HepG2 (cell line): ENCODE measurements around the gene NSD1. TPM values are rescaled to one million over a fixed set of nuclear protein-coding genes. Genes with fewer than 3 reads are reported as not detected.

Source experiments
- ATAC-seq: fragments of 200-7000 bp; cut with Tn5 transposase; 3 replicates; pipeline ENCODE4 v1.9.1; 2020; ENCODE audit warnings: mild to moderate bottlenecking, moderate library complexity
- BruUV-seq: library from RNA; stranded (reverse); fragments of 400-500 nt; replicated peaks from 2 replicates; lab custom pipeline; 2021; lab: Mats Ljungman, UMichigan
- CTCF ChIA-PET: fragments of 300-600 bp; formaldehyde crosslinking; extraction: SDS; loops from one replicate; lab custom pipeline; 2021; ENCODE audit warnings: low total read pairs, inconsistent platforms, low intra/inter-chr PET ratio; lab: Yijun Ruan, JAX
- POLR2A ChIA-PET: fragments of 350-600 bp; sonication (Branson Sonifier 250); formaldehyde crosslinking; loops from one replicate; lab custom pipeline; 2020; ENCODE audit warnings: antibody characterized with exemption, inconsistent platforms; lab: Yijun Ruan, JAX
- DNase-seq: peaks from one replicate; pipeline ENCODE4 v3.0.0-alpha.2; 2015; ENCODE audit warnings: low spot score
- FAIRE-seq: peaks from 3 replicates; lab custom pipeline; 2011; peaks lifted over from hg19 to GRCh38; lab: Jason Lieb, UNC
- H2AFZ ChIP-seq: one replicate; pipeline ENCODE4 v1.6.1; 2011; ENCODE audit warnings: low read length, inconsistent platforms
- H3K27ac ChIP-seq: fragments of 300-600 bp; 3 replicates; pipeline ENCODE4 v1.8.0; 2011; ENCODE audit warnings: mixed run types, mild to moderate bottlenecking, mixed read lengths, low read length, inconsistent platforms; ENCODE audit not compliant: insufficient read depth; ENCODE audit errors: extremely low read length
- H3K27me3 ChIP-seq, 2 experiments: fragments of 200-600 bp in 1 of 2; 2 replicates in 1 of 2; 3 replicates in 1 of 2; pipeline versions ENCODE4 v1.6.0 to v1.8.0; 2011; ENCODE audit warnings: low read length in 2 of 2, mild to moderate bottlenecking in 2 of 2, moderate library complexity in 2 of 2, inconsistent platforms in 1 of 2; ENCODE audit not compliant: insufficient read depth in 2 of 2, control insufficient read depth in 1 of 2
- H3K36me3 ChIP-seq, 2 experiments: fragments of 200-600 bp in 1 of 2; replicated peaks in 1 of 2; 2 replicates in 1 of 2; 3 replicates in 1 of 2; pipeline versions ENCODE4 v1.5.1 to v1.8.0; 2011; ENCODE audit warnings: low read length in 2 of 2, inconsistent platforms in 1 of 2; ENCODE audit not compliant: insufficient read depth in 2 of 2, control insufficient read depth in 1 of 2
- H3K4me1 ChIP-seq: 2 replicates; pipeline ENCODE4 v1.5.1; 2012; ENCODE audit warnings: low read length, inconsistent platforms; ENCODE audit not compliant: insufficient read depth
- H3K4me2 ChIP-seq: 2 replicates; pipeline ENCODE4 v1.6.0; 2011; ENCODE audit warnings: low read depth, low read length, inconsistent platforms
- H3K4me3 ChIP-seq, 3 experiments: fragments of 200-600 bp in 1 of 3; sonication (generic), shearing (Covaris generic) in 1 of 3; replicated peaks in 1 of 3; 2 replicates each; pipeline ENCODE4 v1.5.1; 2011 to 2016; ENCODE audit warnings: low read length in 3 of 3, inconsistent platforms in 2 of 3, low read depth in 2 of 3, mild to moderate bottlenecking in 2 of 3, control low read depth in 1 of 3, mixed read lengths in 1 of 3; ENCODE audit not compliant: insufficient read depth in 1 of 3
- H3K79me2 ChIP-seq: one replicate; pipeline ENCODE4 v1.6.1; 2011; ENCODE audit warnings: low read length, inconsistent platforms; ENCODE audit not compliant: insufficient read depth
- H3K9ac ChIP-seq: 2 replicates; pipeline ENCODE4 v1.6.0; 2011; ENCODE audit warnings: mild to moderate bottlenecking, low read depth, low read length, inconsistent platforms; ENCODE audit not compliant: insufficient read depth
- H3K9me3 ChIP-seq: 2 replicates; pipeline ENCODE4 v1.5.1; 2012; ENCODE audit warnings: mild to moderate bottlenecking, low read length
- H4K20me1 ChIP-seq: 2 replicates; pipeline ENCODE4 v1.6.0; 2011; ENCODE audit warnings: inconsistent platforms, mild to moderate bottlenecking, low read length, moderate library complexity; ENCODE audit not compliant: insufficient read depth
- EED ChIP-seq: sonication (generic); formaldehyde crosslinking; IDR thresholded peaks from 2 replicates; pipeline ENCODE4 v1.5.0; 2020; ENCODE audit warnings: mild to moderate bottlenecking, missing genetic modification reagents
- IKZF4 ChIP-seq: sonication (generic); formaldehyde crosslinking; IDR thresholded peaks from 2 replicates; pipeline ENCODE4 v1.5.1; 2020; ENCODE audit warnings: borderline replicate concordance, mild to moderate bottlenecking, low read depth, missing genetic modification reagents; ENCODE audit errors: not compliant biosample characterization
- JARID2 ChIP-seq: sonication (generic); formaldehyde crosslinking; IDR thresholded peaks from 2 replicates; pipeline ENCODE4 v1.8.1; 2023; ENCODE audit warnings: missing genetic modification reagents, inconsistent platforms; ENCODE audit not compliant: insufficient replicate concordance
- KLF13 ChIP-seq: sonication (generic); formaldehyde crosslinking; IDR thresholded peaks from 2 replicates; pipeline ENCODE4 v1.4.0; 2020; ENCODE audit warnings: mild to moderate bottlenecking, missing genetic modification reagents
- MEIS1 ChIP-seq: sonication (generic); formaldehyde crosslinking; IDR thresholded peaks from 2 replicates; pipeline ENCODE4 v1.9.0; 2021; ENCODE audit warnings: mild to moderate bottlenecking, missing genetic modification reagents, moderate library complexity, borderline replicate concordance
- PHF21A ChIP-seq: sonication (generic); formaldehyde crosslinking; IDR thresholded peaks from 2 replicates; pipeline ENCODE4 v1.5.0; 2020; ENCODE audit warnings: mild to moderate bottlenecking, missing genetic modification reagents
- PITX1 ChIP-seq: sonication (generic); formaldehyde crosslinking; IDR thresholded peaks from 2 replicates; pipeline ENCODE4 v1.5.1; 2020; ENCODE audit warnings: mild to moderate bottlenecking, missing genetic modification reagents
- RXRB ChIP-seq: IDR thresholded peaks from 2 replicates; pipeline ENCODE4 v1.6.1; 2016; ENCODE audit warnings: borderline replicate concordance, missing genetic modification reagents, missing compliant biosample characterization
- SRY ChIP-seq: sonication (generic); formaldehyde crosslinking; IDR thresholded peaks from 2 replicates; pipeline ENCODE4 v1.8.0; 2022; ENCODE audit warnings: mild to moderate bottlenecking, missing genetic modification reagents
- ZNF10 ChIP-seq: sonication (generic); formaldehyde crosslinking; IDR thresholded peaks from 2 replicates; pipeline ENCODE4 v1.4.0; 2020; ENCODE audit warnings: mild to moderate bottlenecking, low read depth, missing genetic modification reagents, borderline replicate concordance
- ZNF446 ChIP-seq: sonication (generic); formaldehyde crosslinking; IDR thresholded peaks from 2 replicates; pipeline ENCODE4 v1.5.0; 2020; ENCODE audit warnings: mild to moderate bottlenecking, missing genetic modification reagents
- ZNF773 ChIP-seq: sonication (generic); formaldehyde crosslinking; IDR thresholded peaks from 2 replicates; pipeline ENCODE4 v1.4.0; 2020; ENCODE audit warnings: missing genetic modification reagents, borderline replicate concordance
- ZSCAN20 ChIP-seq: sonication (generic); formaldehyde crosslinking; IDR thresholded peaks from 2 replicates; pipeline ENCODE4 v1.4.0; 2020; ENCODE audit warnings: missing genetic modification reagents, mild to moderate bottlenecking, borderline replicate concordance
- WGBS: methylation state at CpG from one replicate; pipeline ENCODE4 v1.1.6; 2017; ENCODE audit warnings: low lambda C conversion rate; 5-methylcytosine and 5-hydroxymethylcytosine counted together
- in situ Hi-C: cut with HindIII; loops from 2 replicates; pipeline ENCODE4 v1.10.0; 2017; ENCODE audit warnings: low pct_unique_long_range_greater_than_20kb; ENCODE audit not compliant: extremely low pct_ligation_motif_present
- intact Hi-C: fragments of 100-400 bp; cut with micrococcal nuclease; formaldehyde crosslinking; loops from one replicate; pipeline ENCODE4 v1.10.0; 2022; ENCODE audit not compliant: unreplicated experiment
- polyA plus RNA-seq, 8 experiments: library from polyadenylated mRNA; depleted of rRNA in 3 of 8; stranded (reverse) in 7 of 8; unstranded in 1 of 8; fragments of >200 nt; fragmentation: Illumina TruSeq in 4 of 8; extraction: Trizol in 4 of 8; gene quantifications; 2 replicates each; pipeline versions ENCODE4 v1.2.1 to v1.2.3, GENCODE V29; 2011 to 2016; ENCODE audit warnings: low read depth in 4 of 8, missing spikeins in 1 of 8, mixed read lengths in 1 of 8; ENCODE audit not compliant: insufficient read depth in 1 of 8
- total RNA-seq, 5 experiments: library from RNA; depleted of rRNA; stranded (reverse); fragments of >200 nt; fragmentation: Illumina TruSeq; extraction: Trizol; gene quantifications; 2 replicates each; pipeline ENCODE4 v1.2.3, GENCODE V29; 2016; ENCODE audit warnings: low read depth in 1 of 5
- TF ChIP-seq, protein P1 (sequence below): sonication (generic); formaldehyde crosslinking; IDR thresholded peaks from 2 replicates; pipeline ENCODE4 v1.4.0; 2020; ENCODE audit warnings: missing genetic modification reagents

NSD1 gene
- total and polyA plus RNA-seq, 2 of the 13 experiments (the other 11 are each of a cell fraction or from before 2014, with no cell fraction given) = 0.01 to 0.09 TPM

DNA sequence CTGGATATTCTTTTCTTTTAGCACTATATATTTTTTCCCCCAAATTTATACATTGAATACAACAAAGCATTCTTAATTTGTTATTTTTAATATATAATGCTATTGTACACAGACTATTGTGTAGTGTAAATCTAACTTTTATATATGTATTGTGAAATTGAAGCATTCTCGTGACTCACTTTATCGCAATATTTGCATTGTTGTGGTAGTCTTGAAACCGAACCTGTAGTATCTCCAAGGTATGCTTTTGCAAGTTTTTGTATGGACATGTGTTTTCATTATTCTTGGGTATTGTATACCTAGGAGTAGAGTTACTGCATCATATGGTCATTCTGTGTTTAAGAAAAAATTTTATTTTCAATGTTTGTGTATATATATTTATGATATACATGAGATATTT lies 49.6 kb downstream of the NSD1 start:
- Histone ChIP-seq H3K4me3 (no peak overlapping the region), H3K4me1 (no peaks in the 10 kb centered on the region), H4K20me1 (no peaks in the 10 kb centered on the region), H3K36me3 (no peaks in the 10 kb centered on the region), H2AFZ (no peak overlapping the region), H3K79me2 (no peaks in the 10 kb centered on the region), H3K4me2 (no peak overlapping the region), H3K9ac (no peak overlapping the region), H3K27ac (no peak overlapping the region), H3K27me3 (no peaks in the 10 kb centered on the region), H3K9me3 (no peaks in the 10 kb centered on the region)
- intact Hi-C loops = no loop called here
- ATAC-seq = no peak
- BruUV-seq = no TSS peak
- ChIA-PET POLR2A (no interaction called here), CTCF (no interaction called here)
- 4% methylated on average over 3 of the region's 3 CpGs for WGBS
- in situ Hi-C loops = no loop called here
- DNase-seq = no peak
- TF ChIP-seq, protein P1, sequence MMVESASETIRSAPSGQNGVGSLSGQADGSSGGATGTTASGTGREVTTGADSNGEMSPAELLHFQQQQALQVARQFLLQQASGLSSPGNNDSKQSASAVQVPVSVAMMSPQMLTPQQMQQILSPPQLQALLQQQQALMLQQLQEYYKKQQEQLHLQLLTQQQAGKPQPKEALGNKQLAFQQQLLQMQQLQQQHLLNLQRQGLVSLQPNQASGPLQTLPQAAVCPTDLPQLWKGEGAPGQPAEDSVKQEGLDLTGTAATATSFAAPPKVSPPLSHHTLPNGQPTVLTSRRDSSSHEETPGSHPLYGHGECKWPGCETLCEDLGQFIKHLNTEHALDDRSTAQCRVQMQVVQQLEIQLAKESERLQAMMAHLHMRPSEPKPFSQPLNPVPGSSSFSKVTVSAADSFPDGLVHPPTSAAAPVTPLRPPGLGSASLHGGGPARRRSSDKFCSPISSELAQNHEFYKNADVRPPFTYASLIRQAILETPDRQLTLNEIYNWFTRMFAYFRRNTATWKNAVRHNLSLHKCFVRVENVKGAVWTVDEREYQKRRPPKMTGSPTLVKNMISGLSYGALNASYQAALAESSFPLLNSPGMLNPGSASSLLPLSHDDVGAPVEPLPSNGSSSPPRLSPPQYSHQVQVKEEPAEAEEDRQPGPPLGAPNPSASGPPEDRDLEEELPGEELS = no peak
- no peak for TF ChIP-seq PITX1
- no peak for TF ChIP-seq MEIS1 (CRISPR knock-in tag)
- no peak for TF ChIP-seq EED (CRISPR knock-in tag)
- TF ChIP-seq ZNF446 (CRISPR knock-in tag) = no peak
- no peak for TF ChIP-seq ZNF10
- TF ChIP-seq PHF21A (CRISPR knock-in tag) = no peak
- TF ChIP-seq SRY (CRISPR knock-in tag) = no peak
- TF ChIP-seq JARID2 (CRISPR knock-in tag) = no peak
- TF ChIP-seq RXRB (CRISPR knock-in tag) = no peak
- TF ChIP-seq ZNF773 (CRISPR knock-in tag) = no peak
- no peak for TF ChIP-seq KLF13
- no peak for TF ChIP-seq ZSCAN20 (CRISPR knock-in tag)
- no peak for TF ChIP-seq IKZF4 (CRISPR knock-in tag)
- FAIRE-seq = no peak
